NCI-H345 (cell line): Measurements from ENCODE around the gene GALNT12.

Experiments
- DNase-seq: peaks from one replicate; lab custom pipeline; 2025; lab: John Stamatoyannopoulos, UW

The GALNT12 gene

GRCh38 chr9:98805506-98806272 lies 1.8 kb upstream of the GALNT12 start:
- no peak for DNase-seq

DNA sequence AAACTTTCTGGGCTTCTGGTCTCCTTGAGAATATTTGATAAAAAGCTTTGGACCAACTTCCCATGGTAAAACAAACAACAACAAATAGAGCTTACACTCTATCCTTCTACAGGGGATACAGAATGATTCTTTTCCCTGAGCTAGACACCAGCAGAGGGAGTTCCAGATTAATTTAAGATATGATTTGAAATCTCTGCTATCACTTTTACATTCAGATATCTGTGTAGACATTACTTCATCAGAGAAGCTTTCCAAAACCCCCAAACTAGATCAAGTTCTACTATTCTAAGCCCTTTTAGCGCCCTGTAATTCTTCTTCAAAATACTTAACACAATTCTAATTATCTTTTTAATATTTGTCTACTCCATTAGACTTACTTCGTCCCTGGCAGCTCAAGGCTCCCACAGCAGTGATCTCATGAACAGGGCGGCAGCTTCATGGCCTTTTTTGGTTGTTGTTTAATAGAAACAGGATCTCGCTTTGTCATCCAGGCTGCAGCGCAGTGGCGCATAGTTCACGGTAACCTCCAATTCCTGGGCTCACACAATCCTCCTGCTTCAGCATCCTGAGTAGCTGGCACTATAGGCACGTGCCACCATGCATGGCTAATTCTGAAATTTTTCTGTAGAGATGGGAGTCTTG lies 955 bp upstream of the GALNT12 start:
- DNase-seq = no peak

GRCh38 chr9:98807814-98808195 lies 335 bp downstream of the GALNT12 start:
- DNase-seq = peak; percentile 40

DNA sequence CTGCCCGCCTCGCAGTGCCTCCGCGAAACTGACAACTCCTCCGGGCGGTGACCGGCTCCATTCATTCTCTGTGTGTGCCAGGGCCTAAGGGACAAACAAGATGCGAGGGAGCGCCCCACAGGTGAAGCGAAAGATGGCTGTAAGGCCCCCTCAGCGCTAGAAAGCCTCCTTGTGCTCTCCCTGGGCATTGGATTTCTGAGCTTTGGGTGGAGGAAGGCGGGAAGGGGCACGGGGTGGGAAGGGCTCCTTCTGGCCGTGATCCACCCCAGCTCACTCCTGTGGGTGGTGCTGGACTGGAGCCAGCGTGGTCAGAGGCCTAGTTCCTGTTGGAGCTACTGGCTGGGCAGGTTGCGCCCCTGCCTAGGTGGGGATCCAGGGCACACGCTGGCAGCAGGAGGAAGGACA lies 943 bp downstream of the GALNT12 start:
- DNase-seq = peak; percentile 29

DNA sequence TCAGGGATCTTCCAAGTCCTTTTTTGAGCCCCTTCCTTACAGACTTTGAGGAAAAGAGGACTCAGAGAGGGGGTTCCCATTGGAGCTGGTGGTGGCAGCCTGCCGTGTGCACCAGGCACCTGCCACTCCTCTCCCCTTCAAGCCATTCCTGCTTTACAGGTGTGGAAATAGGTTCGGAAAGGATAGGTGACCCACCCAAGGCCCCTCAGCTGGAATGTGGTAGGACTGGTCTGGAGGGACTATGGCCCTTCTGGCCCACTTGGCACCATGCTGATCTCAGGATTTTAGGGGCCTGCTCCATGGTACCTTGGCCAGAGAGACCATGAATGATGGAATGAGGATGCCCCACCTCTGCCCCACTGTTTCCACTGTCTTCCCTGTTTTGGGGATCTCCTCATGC lies 1.4 kb downstream of the GALNT12 start:
- no peak for DNase-seq

GRCh38 chr9:98809311-98810101 lies 2.0 kb downstream of the GALNT12 start:
- no peak for DNase-seq

- no peak for DNase-seq
These were observed 2.8 kb downstream of the GALNT12 start for GRCh38 chr9:98810102-98810842.

DNA sequence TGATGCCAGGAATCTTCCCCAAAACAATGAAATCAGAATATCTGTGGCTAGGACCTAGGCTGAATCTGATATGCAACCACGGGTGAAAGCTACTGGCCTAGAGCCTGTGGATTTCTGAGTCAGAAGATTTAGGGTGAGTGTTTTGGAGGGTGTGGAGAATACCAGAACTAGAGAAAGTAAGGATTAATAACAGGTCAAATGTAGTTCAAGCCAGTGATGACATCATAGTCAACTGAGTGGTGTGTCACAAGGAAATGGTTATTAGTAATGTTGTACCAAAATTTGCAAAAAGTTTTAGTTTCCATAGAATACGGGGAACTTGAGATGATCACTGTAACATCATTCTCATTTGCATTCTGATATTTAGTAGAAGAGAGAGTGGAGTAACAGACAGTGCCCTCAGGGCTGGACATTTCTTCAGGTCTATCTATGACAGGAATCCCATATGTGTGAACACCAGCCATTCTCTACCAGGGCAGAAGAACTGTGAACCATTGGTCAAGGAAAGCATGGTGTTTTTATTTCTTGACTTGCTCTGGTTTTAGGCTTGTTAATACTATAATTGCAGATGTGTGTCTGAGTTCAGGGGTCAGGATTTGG lies 3.7 kb downstream of the GALNT12 start:
- no peak for DNase-seq

GRCh38 chr9:98815391-98815951 lies 8.0 kb downstream of the GALNT12 start:
- no peak for DNase-seq

DNA sequence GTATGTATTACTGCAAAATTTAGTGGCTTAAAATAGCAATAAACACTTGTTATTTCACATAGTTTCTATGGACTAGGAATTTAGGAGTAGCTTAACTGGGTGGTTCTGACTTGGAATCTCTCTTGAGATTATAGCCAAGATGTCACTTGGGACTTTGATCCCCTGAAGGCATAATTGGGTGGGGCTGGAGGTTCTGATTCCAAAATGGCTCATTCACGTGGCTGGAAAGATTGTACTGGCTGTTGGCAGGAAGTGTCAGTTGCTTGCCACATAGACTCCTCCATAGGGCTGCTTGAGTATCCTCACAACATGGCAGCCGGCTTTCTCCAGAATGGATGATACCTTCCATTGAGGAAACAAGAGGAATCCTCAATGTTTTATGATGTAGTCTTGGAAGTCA lies 11.3 kb downstream of the GALNT12 start:
- no peak for DNase-seq

GRCh38 chr9:98819231-98819630 lies 11.8 kb downstream of the GALNT12 start:
- no peak for DNase-seq

DNA sequence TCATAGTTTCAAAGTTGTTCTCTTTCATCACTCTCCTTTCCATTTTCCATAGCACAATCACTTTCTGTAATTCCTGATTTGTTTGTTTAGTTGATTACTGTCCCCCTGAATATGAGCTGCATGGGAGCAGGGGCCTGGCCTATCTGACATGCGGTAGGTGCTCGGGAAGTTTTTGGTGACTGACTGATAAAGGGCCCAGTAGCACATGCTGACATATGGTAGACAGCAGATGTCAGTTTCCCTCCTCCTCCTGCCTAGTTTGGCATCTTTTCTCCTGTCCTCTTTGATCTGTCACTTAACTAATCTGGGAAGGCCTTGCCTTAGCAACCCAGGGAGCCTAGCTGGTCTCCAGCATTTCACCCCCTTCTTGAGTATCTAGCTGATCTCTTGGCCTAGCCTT lies 14.4 kb downstream of the GALNT12 start:
- no peak for DNase-seq

- DNase-seq = no peak
These were observed 15.2 kb downstream of the GALNT12 start for GRCh38 chr9:98822661-98823060.

DNA sequence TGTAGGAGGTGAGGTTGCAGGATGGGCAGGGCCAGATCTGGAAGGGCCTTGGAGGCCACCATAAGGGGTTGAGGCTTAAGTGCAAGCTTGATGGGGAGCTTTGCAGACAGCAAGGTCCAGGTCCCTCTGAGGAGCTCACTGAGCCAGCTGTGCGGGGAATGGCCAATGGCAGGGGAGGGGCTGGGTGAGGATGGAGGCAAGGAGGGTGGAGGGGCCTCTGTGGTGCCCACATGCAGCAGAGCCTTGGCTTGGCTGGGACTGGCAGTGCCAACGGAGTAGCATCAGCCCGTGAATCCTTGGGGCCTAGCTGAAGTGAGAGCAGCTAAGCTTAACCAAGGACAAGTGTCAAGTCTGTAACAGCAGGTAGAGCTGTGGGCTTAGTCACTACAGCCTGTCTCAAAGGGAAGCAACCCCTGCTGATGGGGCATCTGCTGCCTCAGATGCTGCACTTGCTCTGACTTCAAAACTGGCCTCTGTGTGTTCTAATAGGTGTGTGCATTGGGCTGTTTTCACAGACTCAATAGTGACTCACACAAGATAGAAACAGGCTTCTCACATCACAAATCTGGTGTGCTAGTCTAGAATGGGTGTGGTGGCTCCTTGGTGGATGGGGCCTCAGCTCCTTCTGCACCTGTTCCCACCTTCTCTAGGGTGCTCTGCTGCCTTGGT lies 16.3 kb downstream of the GALNT12 start:
- DNase-seq = no peak

DNA sequence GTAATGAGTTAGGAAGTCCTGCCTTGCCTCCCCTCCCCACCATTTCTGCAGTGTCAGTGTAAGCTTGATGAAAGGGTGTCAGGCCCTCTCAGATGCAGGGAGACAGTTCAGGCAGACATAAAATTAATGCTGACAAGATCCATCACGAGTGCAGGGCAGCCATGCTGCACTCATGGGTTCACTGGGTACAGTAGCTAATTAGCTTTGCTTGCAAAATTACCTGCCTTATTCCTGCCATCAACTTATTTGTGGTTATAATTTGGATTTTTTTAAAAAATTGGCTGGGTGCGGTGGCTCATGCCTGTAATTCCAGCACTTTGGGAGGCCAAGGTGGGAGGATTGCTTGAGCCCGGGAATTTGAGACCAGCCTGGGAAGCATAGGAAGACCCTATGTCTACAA lies 17.9 kb downstream of the GALNT12 start:
- DNase-seq = no peak

DNA sequence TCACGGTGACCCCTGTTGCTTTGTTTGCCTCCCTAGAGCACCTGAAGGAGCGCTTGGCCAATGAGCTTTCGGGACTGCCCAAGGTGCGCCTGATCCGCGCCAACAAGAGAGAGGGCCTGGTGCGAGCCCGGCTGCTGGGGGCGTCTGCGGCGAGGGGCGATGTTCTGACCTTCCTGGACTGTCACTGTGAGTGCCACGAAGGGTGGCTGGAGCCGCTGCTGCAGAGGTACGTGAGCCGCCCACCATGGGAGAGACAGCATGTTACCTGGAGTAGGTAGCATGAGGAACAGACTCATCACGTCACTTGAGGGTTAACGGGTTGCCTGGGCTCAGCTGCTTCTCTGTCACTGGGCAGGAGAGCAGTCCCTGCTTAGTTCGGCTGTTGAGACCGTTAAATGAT lies 19.2 kb downstream of the GALNT12 start:
- no peak for DNase-seq

- no peak for DNase-seq
These were observed 22.3 kb downstream of the GALNT12 start for GRCh38 chr9:98829766-98830165.

GRCh38 chr9:98830554-98830953 lies 23.1 kb downstream of the GALNT12 start:
- no peak for DNase-seq

- DNase-seq = no peak
These were observed 24.2 kb downstream of the GALNT12 start for GRCh38 chr9:98831696-98832095.

DNA sequence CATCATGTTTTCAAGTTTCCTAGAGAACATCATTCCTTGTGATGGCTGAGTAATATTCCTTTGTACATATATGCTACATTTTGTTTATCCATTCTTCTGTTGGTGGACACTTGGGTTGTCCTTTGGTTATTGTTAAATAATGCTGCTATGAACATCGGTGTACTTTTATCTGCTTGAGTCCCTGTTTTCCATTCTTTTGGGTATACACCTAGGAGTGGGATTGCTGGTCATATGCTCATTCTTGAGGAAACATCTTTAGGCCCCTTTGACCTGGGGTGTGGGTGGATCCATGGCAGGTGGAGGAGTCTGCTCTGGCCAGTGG lies 25.3 kb downstream of the GALNT12 start:
- no peak for DNase-seq
